OCI-LY3 (cell line): ENCODE data around the gene RBMX2.

Experiments used
- CTCF ChIP-seq: fragments of 200-600, 300-600 bp; sonication (generic); IDR thresholded peaks from 2 replicates; pipeline ENCODE4 v1.5.1; 2014; ENCODE audit warnings: antibody characterized with exemption, low read length, low read depth
- EZH2phosphoT487 ChIP-seq: fragments of 200-600 bp; shearing (Covaris generic); IDR thresholded peaks from 2 replicates; pipeline ENCODE4 v1.6.1; 2018; ENCODE audit warnings: antibody characterized with exemption, mixed run types, low read depth

DNA sequence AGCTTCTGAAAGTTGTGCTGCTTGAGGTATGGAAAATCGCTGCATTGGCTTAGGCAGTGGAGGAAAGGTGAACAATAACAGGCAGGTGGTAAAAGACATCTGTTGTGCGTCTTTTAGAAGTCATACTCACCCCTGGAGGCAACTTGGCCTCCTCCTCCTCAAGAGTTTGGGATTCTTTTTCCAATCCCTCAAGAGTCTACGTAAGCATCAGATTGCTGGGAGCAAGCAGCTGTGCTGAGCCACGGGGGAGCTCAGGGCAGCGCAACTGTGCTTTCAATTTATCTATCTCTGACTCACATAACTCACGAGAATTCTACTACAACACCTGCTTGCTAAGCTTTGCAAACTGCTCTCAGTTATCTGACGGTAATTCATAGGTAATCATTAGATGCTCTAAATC, 6.4 kb upstream of the RBMX2 start:
- TF ChIP-seq CTCF (no peak), EZH2phosphoT487 (no peak)
